ENCODE data around the gene PDLIM3. TPM values are rescaled to one million over a fixed set of nuclear protein-coding genes. Genes with fewer than 3 reads are reported as not detected.

PDLIM3 gene
- total and polyA plus RNA-seq, 9 of the 15 experiments (the other 6 are each of a cell fraction or from before 2014, with no cell fraction given): 0.06 TPM; not detected in 8

DNA sequence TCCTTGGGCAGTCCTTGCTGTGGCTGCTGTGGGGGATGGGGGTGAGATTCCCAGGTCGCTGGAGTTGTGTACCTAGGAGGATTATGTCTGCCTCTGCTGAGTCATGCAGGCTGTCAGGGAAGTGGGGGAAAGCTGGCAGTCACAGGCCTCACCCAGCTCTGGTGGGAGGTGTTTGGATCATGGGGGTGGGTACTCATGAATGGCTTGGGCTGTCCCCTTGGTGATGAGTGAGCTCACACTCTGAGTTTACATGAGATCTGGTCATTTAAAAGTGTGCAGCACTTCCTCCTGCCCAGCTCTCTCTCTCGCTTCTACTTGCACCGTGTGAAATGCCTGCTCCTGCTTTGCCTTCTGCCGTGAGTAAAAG is 24.6 kb upstream of the PDLIM3 start (continued):
- TF ChIP-seq FOS (IDR thresholded peaks at IDR 0.05; ENCODE audit: extremely low read depth, insufficient read length) (no peak), MAFG (tag; conservative IDR thresholded peaks at IDR 0.05) (peak; percentile 79), ZNF239 (CRISPR knock-in tag; IDR thresholded peaks at IDR 0.05) (no peak), SPI1 (IDR thresholded peaks at IDR 0.05; ENCODE audit: borderline replicate concordance, low read depth, low read length) (0 out of 2 replicates have a peak, but pooled peaks have one; percentile 2), MECOM (CRISPR knock-in tag; IDR thresholded peaks at IDR 0.05) (no peak), THRAP3 (IDR thresholded peaks at IDR 0.05; ENCODE audit: borderline replicate concordance) (no peak), ZKSCAN3 (CRISPR knock-in tag; IDR thresholded peaks at IDR 0.05) (no peak)
- TF ChIP-seq, protein P1, sequence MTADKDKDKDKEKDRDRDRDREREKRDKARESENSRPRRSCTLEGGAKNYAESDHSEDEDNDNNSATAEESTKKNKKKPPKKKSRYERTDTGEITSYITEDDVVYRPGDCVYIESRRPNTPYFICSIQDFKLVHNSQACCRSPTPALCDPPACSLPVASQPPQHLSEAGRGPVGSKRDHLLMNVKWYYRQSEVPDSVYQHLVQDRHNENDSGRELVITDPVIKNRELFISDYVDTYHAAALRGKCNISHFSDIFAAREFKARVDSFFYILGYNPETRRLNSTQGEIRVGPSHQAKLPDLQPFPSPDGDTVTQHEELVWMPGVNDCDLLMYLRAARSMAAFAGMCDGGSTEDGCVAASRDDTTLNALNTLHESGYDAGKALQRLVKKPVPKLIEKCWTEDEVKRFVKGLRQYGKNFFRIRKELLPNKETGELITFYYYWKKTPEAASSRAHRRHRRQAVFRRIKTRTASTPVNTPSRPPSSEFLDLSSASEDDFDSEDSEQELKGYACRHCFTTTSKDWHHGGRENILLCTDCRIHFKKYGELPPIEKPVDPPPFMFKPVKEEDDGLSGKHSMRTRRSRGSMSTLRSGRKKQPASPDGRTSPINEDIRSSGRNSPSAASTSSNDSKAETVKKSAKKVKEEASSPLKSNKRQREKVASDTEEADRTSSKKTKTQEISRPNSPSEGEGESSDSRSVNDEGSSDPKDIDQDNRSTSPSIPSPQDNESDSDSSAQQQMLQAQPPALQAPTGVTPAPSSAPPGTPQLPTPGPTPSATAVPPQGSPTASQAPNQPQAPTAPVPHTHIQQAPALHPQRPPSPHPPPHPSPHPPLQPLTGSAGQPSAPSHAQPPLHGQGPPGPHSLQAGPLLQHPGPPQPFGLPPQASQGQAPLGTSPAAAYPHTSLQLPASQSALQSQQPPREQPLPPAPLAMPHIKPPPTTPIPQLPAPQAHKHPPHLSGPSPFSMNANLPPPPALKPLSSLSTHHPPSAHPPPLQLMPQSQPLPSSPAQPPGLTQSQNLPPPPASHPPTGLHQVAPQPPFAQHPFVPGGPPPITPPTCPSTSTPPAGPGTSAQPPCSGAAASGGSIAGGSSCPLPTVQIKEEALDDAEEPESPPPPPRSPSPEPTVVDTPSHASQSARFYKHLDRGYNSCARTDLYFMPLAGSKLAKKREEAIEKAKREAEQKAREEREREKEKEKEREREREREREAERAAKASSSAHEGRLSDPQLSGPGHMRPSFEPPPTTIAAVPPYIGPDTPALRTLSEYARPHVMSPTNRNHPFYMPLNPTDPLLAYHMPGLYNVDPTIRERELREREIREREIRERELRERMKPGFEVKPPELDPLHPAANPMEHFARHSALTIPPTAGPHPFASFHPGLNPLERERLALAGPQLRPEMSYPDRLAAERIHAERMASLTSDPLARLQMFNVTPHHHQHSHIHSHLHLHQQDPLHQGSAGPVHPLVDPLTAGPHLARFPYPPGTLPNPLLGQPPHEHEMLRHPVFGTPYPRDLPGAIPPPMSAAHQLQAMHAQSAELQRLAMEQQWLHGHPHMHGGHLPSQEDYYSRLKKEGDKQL (CRISPR knock-in tag; IDR thresholded peaks at IDR 0.05; ENCODE audit: borderline replicate concordance): no peak
- TF ChIP-seq, protein P2, sequence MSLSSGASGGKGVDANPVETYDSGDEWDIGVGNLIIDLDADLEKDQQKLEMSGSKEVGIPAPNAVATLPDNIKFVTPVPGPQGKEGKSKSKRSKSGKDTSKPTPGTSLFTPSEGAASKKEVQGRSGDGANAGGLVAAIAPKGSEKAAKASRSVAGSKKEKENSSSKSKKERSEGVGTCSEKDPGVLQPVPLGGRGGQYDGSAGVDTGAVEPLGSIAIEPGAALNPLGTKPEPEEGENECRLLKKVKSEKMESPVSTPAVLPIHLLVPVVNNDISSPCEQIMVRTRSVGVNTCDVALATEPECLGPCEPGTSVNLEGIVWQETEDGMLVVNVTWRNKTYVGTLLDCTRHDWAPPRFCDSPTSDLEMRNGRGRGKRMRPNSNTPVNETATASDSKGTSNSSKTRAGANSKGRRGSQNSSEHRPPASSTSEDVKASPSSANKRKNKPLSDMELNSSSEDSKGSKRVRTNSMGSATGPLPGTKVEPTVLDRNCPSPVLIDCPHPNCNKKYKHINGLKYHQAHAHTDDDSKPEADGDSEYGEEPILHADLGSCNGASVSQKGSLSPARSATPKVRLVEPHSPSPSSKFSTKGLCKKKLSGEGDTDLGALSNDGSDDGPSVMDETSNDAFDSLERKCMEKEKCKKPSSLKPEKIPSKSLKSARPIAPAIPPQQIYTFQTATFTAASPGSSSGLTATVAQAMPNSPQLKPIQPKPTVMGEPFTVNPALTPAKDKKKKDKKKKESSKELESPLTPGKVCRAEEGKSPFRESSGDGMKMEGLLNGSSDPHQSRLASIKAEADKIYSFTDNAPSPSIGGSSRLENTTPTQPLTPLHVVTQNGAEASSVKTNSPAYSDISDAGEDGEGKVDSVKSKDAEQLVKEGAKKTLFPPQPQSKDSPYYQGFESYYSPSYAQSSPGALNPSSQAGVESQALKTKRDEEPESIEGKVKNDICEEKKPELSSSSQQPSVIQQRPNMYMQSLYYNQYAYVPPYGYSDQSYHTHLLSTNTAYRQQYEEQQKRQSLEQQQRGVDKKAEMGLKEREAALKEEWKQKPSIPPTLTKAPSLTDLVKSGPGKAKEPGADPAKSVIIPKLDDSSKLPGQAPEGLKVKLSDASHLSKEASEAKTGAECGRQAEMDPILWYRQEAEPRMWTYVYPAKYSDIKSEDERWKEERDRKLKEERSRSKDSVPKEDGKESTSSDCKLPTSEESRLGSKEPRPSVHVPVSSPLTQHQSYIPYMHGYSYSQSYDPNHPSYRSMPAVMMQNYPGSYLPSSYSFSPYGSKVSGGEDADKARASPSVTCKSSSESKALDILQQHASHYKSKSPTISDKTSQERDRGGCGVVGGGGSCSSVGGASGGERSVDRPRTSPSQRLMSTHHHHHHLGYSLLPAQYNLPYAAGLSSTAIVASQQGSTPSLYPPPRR (CRISPR knock-in tag; IDR thresholded peaks at IDR 0.05; ENCODE audit: borderline replicate concordance): no peak
- TF ChIP-seq, protein P3, sequence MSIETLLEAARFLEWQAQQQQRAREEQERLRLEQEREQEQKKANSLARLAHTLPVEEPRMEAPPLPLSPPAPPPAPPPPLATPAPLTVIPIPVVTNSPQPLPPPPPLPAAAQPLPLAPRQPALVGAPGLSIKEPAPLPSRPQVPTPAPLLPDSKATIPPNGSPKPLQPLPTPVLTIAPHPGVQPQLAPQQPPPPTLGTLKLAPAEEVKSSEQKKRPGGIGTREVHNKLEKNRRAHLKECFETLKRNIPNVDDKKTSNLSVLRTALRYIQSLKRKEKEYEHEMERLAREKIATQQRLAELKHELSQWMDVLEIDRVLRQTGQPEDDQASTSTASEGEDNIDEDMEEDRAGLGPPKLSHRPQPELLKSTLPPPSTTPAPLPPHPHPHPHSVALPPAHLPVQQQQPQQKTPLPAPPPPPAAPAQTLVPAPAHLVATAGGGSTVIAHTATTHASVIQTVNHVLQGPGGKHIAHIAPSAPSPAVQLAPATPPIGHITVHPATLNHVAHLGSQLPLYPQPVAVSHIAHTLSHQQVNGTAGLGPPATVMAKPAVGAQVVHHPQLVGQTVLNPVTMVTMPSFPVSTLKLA (conservative IDR thresholded peaks at IDR 0.05): no peak; a peak in 1 of 4 replicates
- TF ChIP-seq, protein P4, sequence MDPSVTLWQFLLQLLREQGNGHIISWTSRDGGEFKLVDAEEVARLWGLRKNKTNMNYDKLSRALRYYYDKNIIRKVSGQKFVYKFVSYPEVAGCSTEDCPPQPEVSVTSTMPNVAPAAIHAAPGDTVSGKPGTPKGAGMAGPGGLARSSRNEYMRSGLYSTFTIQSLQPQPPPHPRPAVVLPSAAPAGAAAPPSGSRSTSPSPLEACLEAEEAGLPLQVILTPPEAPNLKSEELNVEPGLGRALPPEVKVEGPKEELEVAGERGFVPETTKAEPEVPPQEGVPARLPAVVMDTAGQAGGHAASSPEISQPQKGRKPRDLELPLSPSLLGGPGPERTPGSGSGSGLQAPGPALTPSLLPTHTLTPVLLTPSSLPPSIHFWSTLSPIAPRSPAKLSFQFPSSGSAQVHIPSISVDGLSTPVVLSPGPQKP (CRISPR knock-in tag; IDR thresholded peaks at IDR 0.05): no peak
- TF ChIP-seq, protein P5, sequence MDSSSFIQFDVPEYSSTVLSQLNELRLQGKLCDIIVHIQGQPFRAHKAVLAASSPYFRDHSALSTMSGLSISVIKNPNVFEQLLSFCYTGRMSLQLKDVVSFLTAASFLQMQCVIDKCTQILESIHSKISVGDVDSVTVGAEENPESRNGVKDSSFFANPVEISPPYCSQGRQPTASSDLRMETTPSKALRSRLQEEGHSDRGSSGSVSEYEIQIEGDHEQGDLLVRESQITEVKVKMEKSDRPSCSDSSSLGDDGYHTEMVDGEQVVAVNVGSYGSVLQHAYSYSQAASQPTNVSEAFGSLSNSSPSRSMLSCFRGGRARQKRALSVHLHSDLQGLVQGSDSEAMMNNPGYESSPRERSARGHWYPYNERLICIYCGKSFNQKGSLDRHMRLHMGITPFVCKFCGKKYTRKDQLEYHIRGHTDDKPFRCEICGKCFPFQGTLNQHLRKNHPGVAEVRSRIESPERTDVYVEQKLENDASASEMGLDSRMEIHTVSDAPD (CRISPR knock-in tag; IDR thresholded peaks at IDR 0.05): no peak

Measured in K562 (cell line).